BJ (cell line): ENCODE measurements around the gene FGF5. TPM values are rescaled to one million over a fixed set of nuclear protein-coding genes. Genes with fewer than 3 reads are reported as not detected.

Source experiments
- CTCF ChIA-PET: fragments of 350-600 bp; formaldehyde crosslinking; extraction: SDS; loops from one replicate; lab custom pipeline; 2021; ENCODE audit warnings: antibody characterized with exemption, inconsistent platforms; lab: Yijun Ruan, JAX
- POLR2A ChIA-PET: fragments of 300-600 bp; sonication (Branson Sonifier 250); formaldehyde crosslinking; extraction: SDS; loops from one replicate; lab custom pipeline; 2021; ENCODE audit warnings: antibody characterized with exemption; lab: Charles Lee
- DNase-seq: peaks from one replicate; pipeline ENCODE4 v3.0.0-alpha.2; 2011; ENCODE audit warnings: low read depth
- H3K27me3 ChIP-seq: 2 replicates; pipeline ENCODE4 v1.6.0; 2011; ENCODE audit warnings: low read length; ENCODE audit not compliant: control insufficient read depth, insufficient read depth
- H3K36me3 ChIP-seq: 2 replicates; pipeline ENCODE4 v1.5.1; 2011; ENCODE audit warnings: low read length; ENCODE audit not compliant: control insufficient read depth, insufficient read depth
- H3K4me3 ChIP-seq: 2 replicates; pipeline ENCODE4 v1.5.1; 2011; ENCODE audit warnings: low read depth, mild to moderate bottlenecking, control low read depth, low read length
- CTCF ChIP-seq: IDR thresholded peaks from 2 replicates; pipeline ENCODE4 v1.5.1; 2011; ENCODE audit warnings: low read depth, mild to moderate bottlenecking, control low read depth, inconsistent platforms, low read length, moderate library complexity; ENCODE audit not compliant: insufficient read depth
- polyA plus RNA-seq: library from polyadenylated mRNA; depleted of rRNA; stranded (reverse); fragments of >200 nt; gene quantifications from 2 replicates; pipeline ENCODE4 v1.2.3, GENCODE V29; 2011

FGF5 gene
- polyA plus RNA-seq, 1 experiment = 43.7 TPM

- H3K27me3 ChIP-seq = no peaks in the 10 kb centered on the region
- H3K4me3 ChIP-seq = no peak overlapping the region
- TF ChIP-seq CTCF = no peak
- ChIA-PET CTCF (interaction anchor here (0.6 to 1.2 kb wide), 4 partner anchors 24 to 1363 kb away, joined by 3 to 7 read pairs (median 3); no protein-coding TSS in a partner anchor), POLR2A (interaction anchor here (0.6 to 0.9 kb wide), 2 partner anchors 40 to 1198 kb away, joined by 4 to 5 read pairs; no protein-coding TSS in a partner anchor)
- H3K36me3 ChIP-seq = no peaks in the 10 kb centered on the region
- DNase-seq = no peak
Observed at GRCh38 chr4:80225595-80225994, 40.9 kb upstream of the FGF5 start.

DNA sequence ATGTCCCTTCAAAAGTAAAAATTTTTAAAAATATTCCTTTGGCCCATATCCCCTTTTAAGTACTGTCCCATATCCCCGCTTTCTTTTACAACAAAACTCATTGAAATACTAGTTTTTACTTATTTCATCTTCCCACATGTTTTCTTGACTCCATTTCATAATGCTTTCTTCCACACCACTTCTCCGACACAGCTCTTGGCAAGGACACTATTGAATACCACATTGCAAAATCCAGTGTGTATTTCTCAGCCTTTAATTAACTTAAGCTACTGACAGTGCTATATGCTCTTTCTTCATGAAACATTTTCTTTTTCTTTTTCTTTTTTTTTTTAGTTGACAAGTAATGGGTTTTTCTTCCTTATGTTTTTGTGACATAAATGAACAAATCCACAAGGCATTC is 40.4 kb upstream of the FGF5 start:
- ChIA-PET CTCF (interaction anchor here (0.6 to 1.2 kb wide), 3 partner anchors 78 to 1363 kb away, joined by 3 to 7 read pairs (median 3); no protein-coding TSS in a partner anchor), POLR2A (interaction anchor here (0.6 to 0.9 kb wide), 2 partner anchors 40 to 1198 kb away, joined by 4 to 5 read pairs; no protein-coding TSS in a partner anchor)
- H3K27me3 ChIP-seq = no peaks in the 10 kb centered on the region
- TF ChIP-seq CTCF = no peak
- H3K36me3 ChIP-seq = no peaks in the 10 kb centered on the region
- DNase-seq = no peak
- no peak overlapping the region for H3K4me3 ChIP-seq

DNA sequence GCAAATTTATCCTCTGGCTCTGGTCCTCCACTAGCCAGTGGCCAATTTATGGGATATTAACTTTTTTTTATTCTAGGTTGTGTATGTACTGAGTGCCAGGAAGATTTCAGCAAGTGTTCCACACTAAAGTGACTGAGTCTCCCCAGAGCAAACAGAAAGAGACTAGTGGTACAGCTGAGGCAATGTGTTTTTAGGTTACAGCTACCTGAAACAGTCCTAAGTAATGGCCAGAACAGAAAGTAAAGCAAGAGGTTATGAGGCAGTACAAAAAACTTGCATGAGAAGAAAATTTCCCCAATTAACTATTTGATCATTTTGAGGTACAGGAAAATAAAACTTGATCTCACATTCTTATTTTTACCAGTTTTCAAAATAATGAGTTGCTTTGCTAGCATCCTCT is 38.0 kb upstream of the FGF5 start:
- POLR2A ChIA-PET = no interaction called here
- Histone ChIP-seq H3K36me3 (no peaks in the 10 kb centered on the region), H3K4me3 (no peak overlapping the region), H3K27me3 (no peaks in the 10 kb centered on the region)
- no peak for DNase-seq
- CTCF ChIA-PET = interaction anchor here (1.0 to 1.5 kb wide), 2 partner anchors 37 to 92 kb away, joined by 4 read pairs; no protein-coding TSS in a partner anchor
- no peak for TF ChIP-seq CTCF

GRCh38 chr4:80229128-80229527 is 37.3 kb upstream of the FGF5 start:
- ChIA-PET CTCF (interaction anchor here (1.0 to 4.7 kb wide), 4 partner anchors 8 to 107 kb away, joined by 4 to 25 read pairs (median 5); no protein-coding TSS in a partner anchor), POLR2A (no interaction called here)
- no peak for TF ChIP-seq CTCF
- no peaks in the 10 kb centered on the region for H3K36me3 ChIP-seq
- DNase-seq = no peak
- H3K27me3 ChIP-seq = no peaks in the 10 kb centered on the region
- H3K4me3 ChIP-seq = no peak overlapping the region

- TF ChIP-seq CTCF = no peak
- no peak for DNase-seq
- H3K36me3 ChIP-seq = no peaks in the 10 kb centered on the region
- ChIA-PET POLR2A (interaction anchor here (0.6 kb wide), 1 partner anchor 27 kb away, joined by 3 read pairs; no protein-coding TSS in a partner anchor), CTCF (interaction anchor here (1.5 to 4.7 kb wide), 4 partner anchors 9 to 107 kb away, joined by 4 to 25 read pairs (median 6); no protein-coding TSS in a partner anchor)
- H3K27me3 ChIP-seq = no peaks in the 10 kb centered on the region
- no peak overlapping the region for H3K4me3 ChIP-seq
Observed at GRCh38 chr4:80229590-80229989, 36.9 kb upstream of the FGF5 start.
